Non-pigmented ciliary epithelial cell (primary cell): ENCODE data around the gene JPH4.
"Not testable (repeated sequence)": the region's sequence is repeated elsewhere in the genome, so short reads cannot be mapped to it uniquely, and the experiment has no call there.

ENCODE experiments used
- DNase-seq: peaks from one replicate; pipeline ENCODE4 v3.0.0-alpha.2; 2010; ENCODE audit warnings: low read depth

JPH4 gene

DNA sequence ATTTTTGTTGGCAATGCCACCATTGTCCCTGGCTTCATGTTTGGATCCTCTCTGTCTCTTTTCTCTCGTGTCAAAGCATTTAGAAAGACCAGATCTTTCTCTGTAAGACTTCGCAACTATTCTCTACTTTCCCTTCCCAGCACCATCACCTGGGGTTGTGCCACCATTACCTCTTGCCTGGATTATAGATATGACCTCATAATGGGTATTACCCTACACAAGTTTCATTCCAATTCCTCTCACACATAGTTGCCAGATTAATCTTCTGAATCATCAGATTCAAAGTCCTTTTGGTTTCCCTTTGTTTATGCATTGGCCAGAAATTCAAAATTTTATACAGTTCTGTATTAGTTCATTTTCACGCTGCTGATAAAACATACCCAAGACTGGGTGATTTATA, 30.4 kb upstream of the JPH4 start:
- no peak for DNase-seq

- DNase-seq: no peak
Observed at GRCh38 chr14:23608454-23608853, 29.9 kb upstream of the JPH4 start.

- DNase-seq: no peak
Observed at GRCh38 chr14:23605931-23606585, 27.5 kb upstream of the JPH4 start.

- no peak for DNase-seq
Observed at GRCh38 chr14:23604675-23605170, 26.1 kb upstream of the JPH4 start.

DNA sequence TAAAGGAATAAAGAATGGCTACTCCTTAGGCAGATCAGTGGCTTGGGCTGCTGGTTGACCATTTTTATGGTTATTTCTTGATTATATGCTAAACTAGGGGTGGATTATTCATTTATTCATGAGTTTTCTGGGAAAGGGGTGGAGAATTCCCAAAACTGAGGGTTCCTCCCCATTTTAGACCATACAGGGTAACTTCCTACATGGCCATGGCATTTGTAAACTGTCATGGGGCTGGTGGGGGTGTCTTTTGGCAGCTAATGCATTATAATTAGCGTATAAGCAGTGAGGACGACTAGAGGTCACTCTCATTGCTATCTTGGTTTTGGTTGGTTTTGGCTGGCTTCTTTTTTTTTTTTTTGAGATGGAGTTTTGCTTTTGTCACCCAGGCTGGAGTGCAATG, 25.6 kb upstream of the JPH4 start:
- no peak for DNase-seq

DNA sequence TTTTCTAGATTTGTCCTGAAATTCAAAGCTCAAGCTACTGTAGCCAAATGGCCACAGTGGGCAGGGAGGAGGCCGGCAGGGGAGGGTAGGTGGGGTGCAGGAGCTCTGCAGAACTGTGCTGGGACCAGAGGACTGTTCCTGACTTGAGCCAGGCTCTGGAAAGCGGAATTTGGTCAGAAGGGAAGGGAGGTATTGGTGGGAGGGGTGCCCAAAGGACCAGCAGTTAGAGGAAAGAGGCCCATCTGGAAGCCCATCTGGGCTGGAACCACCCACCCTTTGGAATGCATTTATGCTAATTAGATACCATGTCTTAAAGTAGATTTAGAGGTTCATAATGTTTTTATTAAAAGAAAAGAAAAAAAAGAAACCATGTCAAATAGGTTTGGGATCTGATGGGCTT, 24.5 kb upstream of the JPH4 start:
- no peak for DNase-seq

DNA sequence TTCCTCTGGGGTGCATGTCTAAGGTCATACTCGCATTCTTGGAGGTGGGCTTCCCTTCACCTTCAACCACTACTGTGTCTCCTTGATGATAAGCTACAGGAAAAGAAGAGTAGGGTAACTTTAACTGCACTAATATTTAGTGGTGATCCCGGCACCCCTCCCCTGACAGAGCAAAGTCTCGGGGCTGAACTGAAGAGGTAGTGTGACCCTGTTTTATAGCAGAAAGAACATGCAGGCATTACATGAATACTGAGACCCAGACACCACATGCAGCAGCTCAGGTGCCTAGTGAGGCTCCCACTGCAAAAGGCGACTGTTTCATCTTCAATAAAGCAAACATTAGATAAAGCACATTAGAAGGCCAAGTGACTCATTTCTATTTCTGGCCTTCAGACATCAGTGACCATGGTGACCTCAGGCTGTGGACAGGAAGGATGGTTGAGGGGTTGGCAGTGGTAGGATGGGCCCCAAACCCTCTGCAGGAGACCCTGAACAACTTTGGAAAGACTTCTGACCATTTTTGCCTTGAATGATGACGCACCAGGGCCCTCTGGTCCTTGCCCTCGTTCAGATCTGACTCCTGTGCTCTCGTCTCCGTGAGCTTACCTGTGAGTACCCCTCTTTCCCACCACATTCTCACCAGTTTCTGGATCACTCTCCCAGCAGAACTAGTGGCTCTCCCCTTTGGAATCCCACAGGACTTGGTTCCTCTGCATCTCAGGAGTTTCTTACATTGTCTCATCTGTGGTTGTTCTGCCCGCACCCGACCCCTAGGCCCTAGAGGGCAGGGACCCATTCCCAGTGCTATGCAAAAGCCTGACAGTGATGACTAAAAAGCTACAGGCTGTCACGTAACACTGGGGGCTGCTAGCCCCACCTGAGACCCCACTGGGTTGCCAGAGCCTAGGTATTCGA, 23.8 kb upstream of the JPH4 start:
- DNase-seq: no peak

- DNase-seq: no peak
Observed at GRCh38 chr14:23601845-23602180, 23.2 kb upstream of the JPH4 start.

DNA sequence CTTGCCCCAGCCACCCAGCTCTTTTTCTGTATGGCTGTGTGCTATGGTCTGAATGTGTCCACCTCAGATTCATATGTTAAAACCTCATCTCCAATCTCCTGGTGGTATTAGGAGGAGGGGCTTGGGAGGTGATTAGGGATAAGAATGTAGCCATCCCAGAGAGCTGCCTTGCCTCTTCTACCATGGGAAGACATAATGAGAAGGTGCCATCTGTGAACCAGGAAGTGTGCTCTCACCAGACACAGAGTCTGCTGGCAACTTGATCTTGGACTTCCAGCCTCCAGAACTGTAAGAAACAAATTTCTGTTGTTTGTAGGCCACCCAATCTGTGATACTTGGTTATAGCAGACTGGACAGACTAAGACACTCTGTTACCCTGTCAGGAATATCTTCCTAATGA, 22.8 kb upstream of the JPH4 start:
- DNase-seq: no peak

DNA sequence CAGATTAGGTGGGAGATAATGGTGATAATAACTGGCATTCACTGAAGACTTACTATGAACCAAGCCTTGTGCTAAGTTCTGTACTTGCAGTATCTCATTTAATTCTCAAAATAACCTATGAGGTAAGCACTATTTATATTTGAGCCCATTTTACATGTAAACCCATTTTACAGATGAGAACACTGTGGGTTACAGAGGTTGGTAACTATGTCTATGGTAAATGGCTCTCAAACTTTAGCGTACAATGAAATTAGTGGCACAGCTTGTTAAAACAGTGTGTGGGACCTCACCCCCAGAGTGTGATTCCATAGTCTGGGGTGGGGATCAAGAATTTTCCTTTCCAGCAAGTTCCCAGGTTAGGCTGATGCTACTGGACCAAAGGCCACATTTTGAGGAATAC, 22.2 kb upstream of the JPH4 start:
- DNase-seq: no peak

- no peak for DNase-seq
Observed at GRCh38 chr14:23600322-23600707, 21.7 kb upstream of the JPH4 start.

DNA sequence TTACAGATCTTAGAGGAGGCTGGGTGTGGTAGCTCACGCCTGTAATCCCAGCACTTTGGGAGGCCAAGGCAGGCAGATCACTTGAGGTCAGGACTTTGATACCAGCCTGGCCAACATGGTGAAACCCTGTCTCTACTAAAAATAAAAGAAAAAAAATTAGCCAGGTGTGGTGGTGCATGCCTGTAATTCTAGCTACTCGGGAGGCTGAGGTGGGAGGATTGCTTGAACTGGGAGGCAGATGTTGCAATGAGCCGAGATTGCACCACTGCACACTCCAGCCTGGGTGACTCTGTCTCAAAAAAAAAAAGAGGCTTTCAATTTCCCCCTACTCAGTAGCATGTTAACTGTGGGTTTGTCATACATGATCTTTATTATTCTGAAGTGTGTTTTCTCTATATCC, 15.6 kb upstream of the JPH4 start:
- DNase-seq: not testable (repeated sequence)

- DNase-seq: no peak
Observed at GRCh38 chr14:23590198-23590597, 11.6 kb upstream of the JPH4 start.

- DNase-seq: no peak
Observed at GRCh38 chr14:23589606-23590005, 11.0 kb upstream of the JPH4 start.

- peak; percentile 67 for DNase-seq
Observed at GRCh38 chr14:23588884-23589598, 10.5 kb upstream of the JPH4 start.

GRCh38 chr14:23584527-23585203, 6.1 kb upstream of the JPH4 start:
- DNase-seq: not testable (repeated sequence)

DNA sequence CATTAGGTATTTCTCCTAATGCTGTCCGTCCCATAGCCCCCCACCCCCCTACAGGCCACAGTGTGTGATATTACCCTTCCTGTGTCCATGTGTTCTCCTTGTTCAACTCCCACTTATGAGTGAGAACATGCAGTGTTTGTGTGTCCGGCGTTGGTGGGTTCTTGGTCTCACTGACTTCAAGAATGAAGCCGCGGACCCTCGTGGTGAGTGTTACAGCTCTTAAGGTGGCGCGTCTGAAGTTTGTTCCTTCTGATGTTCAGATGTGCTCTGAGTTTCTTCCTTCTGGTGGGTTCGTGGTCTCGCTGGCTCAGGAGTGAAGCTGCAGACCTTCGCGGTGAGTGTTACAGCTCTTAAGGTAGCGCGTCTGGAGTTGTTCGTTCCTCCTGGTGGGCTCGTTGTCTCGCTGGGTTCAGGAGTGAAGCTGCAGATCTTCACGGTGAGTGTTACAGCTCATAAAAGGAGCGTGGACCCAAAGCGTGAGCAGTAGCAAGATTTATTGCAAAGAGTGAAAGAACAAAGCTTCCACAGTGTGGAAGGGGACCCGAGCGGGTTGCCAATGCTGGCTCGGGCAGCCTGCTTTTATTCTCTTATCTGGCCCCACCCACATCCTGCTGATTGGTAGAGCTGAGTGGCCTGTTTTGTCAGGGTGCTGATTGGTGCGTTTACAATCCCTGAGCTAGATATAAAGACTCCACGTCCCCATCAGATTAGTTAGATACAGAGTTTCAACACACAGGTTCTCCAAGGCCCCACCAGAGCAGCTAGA, 5.4 kb upstream of the JPH4 start:
- DNase-seq: not testable (repeated sequence)

- no peak for DNase-seq
Observed at GRCh38 chr14:23582906-23583760, 4.5 kb upstream of the JPH4 start.

DNA sequence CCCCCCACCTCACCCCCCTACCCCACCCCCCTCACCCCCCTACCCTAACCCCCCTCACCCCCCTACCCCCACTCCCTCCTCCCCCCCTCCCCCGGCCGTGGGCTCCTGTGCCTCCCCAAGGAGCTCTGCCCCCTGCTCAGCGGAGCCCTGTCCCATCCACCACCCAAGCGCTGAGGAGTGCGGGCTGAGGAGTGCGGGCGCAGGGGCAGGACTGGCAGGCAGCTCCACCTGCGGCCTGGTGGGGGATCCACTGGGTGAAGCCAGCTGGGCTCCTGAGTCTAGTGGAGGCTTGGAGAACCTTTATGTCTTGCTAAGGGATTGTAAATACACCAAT, 2.3 kb upstream of the JPH4 start:
- DNase-seq: no peak

DNA sequence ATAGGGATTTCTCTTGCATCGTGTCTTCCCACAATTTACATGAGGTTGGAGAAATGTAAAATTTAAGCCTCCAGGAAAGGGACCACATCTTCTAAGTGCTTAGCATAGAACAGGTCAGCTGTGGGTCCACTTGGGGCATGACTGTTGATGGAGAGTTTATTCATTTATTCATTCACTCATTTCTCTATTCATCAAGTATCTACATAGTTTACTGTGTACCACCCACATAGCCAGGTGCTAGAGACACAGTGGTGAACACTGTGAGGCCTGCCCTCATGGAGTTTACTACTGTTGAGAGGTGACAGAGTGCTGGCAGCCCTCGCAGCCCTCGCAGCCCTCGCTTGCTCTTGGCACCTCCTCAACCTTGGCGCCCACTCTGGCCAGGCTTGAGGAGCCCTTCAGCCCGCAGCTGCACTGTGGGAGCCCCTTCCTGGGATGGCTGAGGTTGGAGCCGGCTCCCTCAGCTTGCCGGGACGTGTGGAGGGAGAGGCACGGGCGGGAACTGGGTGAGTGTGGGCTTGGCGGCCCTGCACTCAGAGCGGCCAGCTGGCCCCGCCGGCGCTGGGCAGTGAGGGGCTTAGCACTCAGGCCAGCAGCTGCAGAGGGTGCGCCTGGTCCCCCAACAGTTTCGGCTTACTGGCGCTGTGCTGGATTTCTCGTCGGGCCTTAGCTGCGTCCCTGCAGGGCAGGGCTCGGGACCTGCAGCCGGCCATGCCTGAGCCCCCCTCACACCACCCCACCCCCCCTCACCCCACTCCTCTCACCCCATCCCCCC, 1.7 kb upstream of the JPH4 start:
- DNase-seq: no peak
